ENCODE results near the gene SETD2.

DNA sequence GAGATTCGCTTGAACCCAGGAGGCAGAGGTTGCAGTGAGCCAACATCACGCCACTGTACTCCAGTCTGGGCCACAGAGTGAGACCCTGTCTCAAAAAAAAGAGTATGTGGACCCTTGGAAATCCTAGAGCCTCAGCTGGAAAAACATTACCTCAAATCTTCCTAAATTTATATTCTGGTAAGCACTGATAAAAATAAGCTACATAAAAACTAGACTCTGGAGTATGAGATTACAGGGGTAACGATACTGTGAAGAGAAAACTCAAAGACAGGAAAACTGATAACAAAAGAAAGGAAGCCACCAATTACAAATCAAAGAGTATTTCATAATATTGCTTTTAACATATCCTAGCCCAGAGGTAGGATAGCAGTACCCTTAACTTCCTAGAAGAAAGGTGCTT, 30.3 kb downstream of the SETD2 start:
- TF ChIP-seq ZNF274 (IDR thresholded peaks at IDR 0.05; ENCODE audit: low read depth, low read length): no peak
- TF ChIP-seq YY1 (IDR thresholded peaks at IDR 0.05; ENCODE audit: insufficient read depth, insufficient read length): no peak
- TF ChIP-seq SUZ12 (IDR thresholded peaks at IDR 0.05; ENCODE audit: extremely low read depth, insufficient read depth, insufficient read length): no peak

Data from NT2/D1 (cell line).